Neural cell (in vitro differentiated cells): Measurements from ENCODE around the gene GATC.

Experiments used
- MXI1 ChIP-seq: fragments of 450-650 bp; conservative IDR thresholded peaks from 2 replicates; pipeline ENCODE4 v1.6.1; 2014; ENCODE audit warnings: antibody characterized with exemption, mild to moderate bottlenecking; ENCODE audit not compliant: poor library complexity, severe bottlenecking
- POLR2AphosphoS5 ChIP-seq: IDR thresholded peaks from 2 replicates; pipeline ENCODE4 v1.6.1; 2012
- RAD21 ChIP-seq: fragments of 450-650 bp; conservative IDR thresholded peaks from 2 replicates; pipeline ENCODE4 v1.6.1; 2014; ENCODE audit warnings: antibody characterized with exemption, mild to moderate bottlenecking, moderate library complexity
- SMC3 ChIP-seq: fragments of 450-650 bp; conservative IDR thresholded peaks from 2 replicates; pipeline ENCODE4 v1.6.1; 2014; ENCODE audit warnings: antibody characterized with exemption, mild to moderate bottlenecking, moderate library complexity; ENCODE audit not compliant: poor library complexity
- TF ChIP-seq, protein P1 (sequence below): fragments of 450-650 bp; IDR thresholded peaks from 2 replicates; pipeline ENCODE4 v1.5.1; 2014; ENCODE audit warnings: antibody characterized with exemption, mild to moderate bottlenecking, moderate library complexity; ENCODE audit not compliant: poor library complexity, severe bottlenecking
- TF ChIP-seq, protein P2 (sequence below): IDR thresholded peaks from 2 replicates; pipeline ENCODE4 v1.6.1; 2012; ENCODE audit warnings: borderline replicate concordance

DNA sequence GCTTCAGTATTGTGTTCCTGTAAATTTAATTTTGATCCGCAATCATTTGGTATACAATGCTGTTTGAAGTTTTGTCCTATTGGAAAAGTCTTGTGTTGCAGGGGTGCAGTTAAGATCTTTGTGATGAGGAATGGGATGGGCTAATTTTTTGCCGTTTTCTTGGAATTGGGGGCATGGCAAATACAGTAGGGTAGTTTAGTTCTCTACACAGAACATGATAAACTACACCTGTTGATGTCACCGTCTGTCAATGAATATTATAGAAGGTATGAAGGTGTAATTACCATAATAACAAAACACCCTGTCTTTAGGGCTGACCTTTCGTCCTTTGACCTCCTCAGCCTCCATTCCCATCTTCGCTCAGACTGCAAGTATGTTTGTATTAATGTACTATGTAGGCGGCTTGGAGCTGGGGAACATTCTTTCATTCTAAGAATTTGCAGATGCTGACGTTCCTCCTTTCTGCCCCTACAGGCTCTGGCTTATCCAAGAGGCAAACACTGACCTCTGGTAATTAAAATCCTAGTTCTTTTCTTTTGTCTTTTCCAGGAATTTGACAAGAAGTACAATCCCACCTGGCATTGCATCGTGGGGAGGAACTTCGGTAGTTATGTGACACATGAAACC lies 51.4 kb downstream of the GATC start:
- TF ChIP-seq MXI1: no peak
- TF ChIP-seq, protein P1, sequence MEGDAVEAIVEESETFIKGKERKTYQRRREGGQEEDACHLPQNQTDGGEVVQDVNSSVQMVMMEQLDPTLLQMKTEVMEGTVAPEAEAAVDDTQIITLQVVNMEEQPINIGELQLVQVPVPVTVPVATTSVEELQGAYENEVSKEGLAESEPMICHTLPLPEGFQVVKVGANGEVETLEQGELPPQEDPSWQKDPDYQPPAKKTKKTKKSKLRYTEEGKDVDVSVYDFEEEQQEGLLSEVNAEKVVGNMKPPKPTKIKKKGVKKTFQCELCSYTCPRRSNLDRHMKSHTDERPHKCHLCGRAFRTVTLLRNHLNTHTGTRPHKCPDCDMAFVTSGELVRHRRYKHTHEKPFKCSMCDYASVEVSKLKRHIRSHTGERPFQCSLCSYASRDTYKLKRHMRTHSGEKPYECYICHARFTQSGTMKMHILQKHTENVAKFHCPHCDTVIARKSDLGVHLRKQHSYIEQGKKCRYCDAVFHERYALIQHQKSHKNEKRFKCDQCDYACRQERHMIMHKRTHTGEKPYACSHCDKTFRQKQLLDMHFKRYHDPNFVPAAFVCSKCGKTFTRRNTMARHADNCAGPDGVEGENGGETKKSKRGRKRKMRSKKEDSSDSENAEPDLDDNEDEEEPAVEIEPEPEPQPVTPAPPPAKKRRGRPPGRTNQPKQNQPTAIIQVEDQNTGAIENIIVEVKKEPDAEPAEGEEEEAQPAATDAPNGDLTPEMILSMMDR: no peak
- TF ChIP-seq SMC3: no peak
- TF ChIP-seq, protein P2, sequence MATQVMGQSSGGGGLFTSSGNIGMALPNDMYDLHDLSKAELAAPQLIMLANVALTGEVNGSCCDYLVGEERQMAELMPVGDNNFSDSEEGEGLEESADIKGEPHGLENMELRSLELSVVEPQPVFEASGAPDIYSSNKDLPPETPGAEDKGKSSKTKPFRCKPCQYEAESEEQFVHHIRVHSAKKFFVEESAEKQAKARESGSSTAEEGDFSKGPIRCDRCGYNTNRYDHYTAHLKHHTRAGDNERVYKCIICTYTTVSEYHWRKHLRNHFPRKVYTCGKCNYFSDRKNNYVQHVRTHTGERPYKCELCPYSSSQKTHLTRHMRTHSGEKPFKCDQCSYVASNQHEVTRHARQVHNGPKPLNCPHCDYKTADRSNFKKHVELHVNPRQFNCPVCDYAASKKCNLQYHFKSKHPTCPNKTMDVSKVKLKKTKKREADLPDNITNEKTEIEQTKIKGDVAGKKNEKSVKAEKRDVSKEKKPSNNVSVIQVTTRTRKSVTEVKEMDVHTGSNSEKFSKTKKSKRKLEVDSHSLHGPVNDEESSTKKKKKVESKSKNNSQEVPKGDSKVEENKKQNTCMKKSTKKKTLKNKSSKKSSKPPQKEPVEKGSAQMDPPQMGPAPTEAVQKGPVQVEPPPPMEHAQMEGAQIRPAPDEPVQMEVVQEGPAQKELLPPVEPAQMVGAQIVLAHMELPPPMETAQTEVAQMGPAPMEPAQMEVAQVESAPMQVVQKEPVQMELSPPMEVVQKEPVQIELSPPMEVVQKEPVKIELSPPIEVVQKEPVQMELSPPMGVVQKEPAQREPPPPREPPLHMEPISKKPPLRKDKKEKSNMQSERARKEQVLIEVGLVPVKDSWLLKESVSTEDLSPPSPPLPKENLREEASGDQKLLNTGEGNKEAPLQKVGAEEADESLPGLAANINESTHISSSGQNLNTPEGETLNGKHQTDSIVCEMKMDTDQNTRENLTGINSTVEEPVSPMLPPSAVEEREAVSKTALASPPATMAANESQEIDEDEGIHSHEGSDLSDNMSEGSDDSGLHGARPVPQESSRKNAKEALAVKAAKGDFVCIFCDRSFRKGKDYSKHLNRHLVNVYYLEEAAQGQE: no peak
- TF ChIP-seq POLR2AphosphoS5: no peak
- TF ChIP-seq RAD21: no peak
